B cell (primary cell): ENCODE measurements around the gene RPTOR. TPM values are rescaled to one million over a fixed set of nuclear protein-coding genes. Genes with fewer than 3 reads are reported as not detected.

ENCODE experiments used
- ATAC-seq: fragments of 200-7000 bp; cut with Tn5 transposase; one replicate; pipeline ENCODE4 v1.10.0; 2021; ENCODE audit warnings: low read depth, mild to moderate bottlenecking, moderate number of reproducible peaks, moderate library complexity
- CTCF ChIA-PET: fragments of 350-600 bp; sonication (Branson Sonifier 250); formaldehyde crosslinking; loops from one replicate; lab custom pipeline; 2021; ENCODE audit warnings: antibody characterized with exemption, inconsistent platforms; lab: Charles Lee
- POLR2A ChIA-PET: fragments of 350-600 bp; sonication (Branson Sonifier 250); formaldehyde crosslinking; loops from one replicate; lab custom pipeline; 2021; ENCODE audit warnings: antibody characterized with exemption; lab: Charles Lee
- DNase-seq: peaks from one replicate; pipeline ENCODE4 v3.0.0; 2013
- H2AFZ ChIP-seq: 2 replicates; pipeline ENCODE4 v1.6.1; 2012; ENCODE audit warnings: mild to moderate bottlenecking, low read depth, low read length; ENCODE audit not compliant: insufficient read depth, poor library complexity, severe bottlenecking
- H3K27ac ChIP-seq, 2 donors: 1 replicate in 1 of 2; 2 replicates in 1 of 2; pipeline ENCODE4 v1.5.1; 2012 to 2013; ENCODE audit warnings: low read length in 2 of 2, mild to moderate bottlenecking in 2 of 2, moderate library complexity in 1 of 2
- H3K27me3 ChIP-seq, 4 experiments: fragments of 200-600 bp in 1 of 4; sonication (generic) in 1 of 4; replicated peaks in 1 of 4; 1 replicate in 2 of 4; 2 replicates in 2 of 4; pipeline versions ENCODE4 v1.6.1 to v1.7.0; 2013 to 2016; ENCODE audit warnings: low read length in 3 of 4, mild to moderate bottlenecking in 2 of 4, mixed read lengths in 1 of 4, moderate library complexity in 1 of 4; ENCODE audit not compliant: insufficient read depth in 4 of 4, control insufficient read depth in 3 of 4; ENCODE audit errors: control extremely low read depth in 1 of 4
- H3K36me3 ChIP-seq, 2 experiments: replicated peaks in 1 of 2; 1 replicate in 1 of 2; 2 replicates in 1 of 2; pipeline versions ENCODE4 v1.6.1 to v1.7.1; 2013; ENCODE audit warnings: low read length in 1 of 2; ENCODE audit not compliant: insufficient read depth in 2 of 2, control insufficient read depth in 1 of 2; ENCODE audit errors: control extremely low read depth in 1 of 2, extremely low read depth in 1 of 2
- H3K4me1 ChIP-seq, 2 donors: fragments of 200-600 bp in 1 of 2; sonication (generic) in 1 of 2; 1 replicate in 1 of 2; 2 replicates in 1 of 2; pipeline versions ENCODE4 v1.5.1 to v1.6.1; 2013 to 2017; ENCODE audit warnings: low read length in 2 of 2; ENCODE audit not compliant: control insufficient read depth in 2 of 2, insufficient read depth in 2 of 2
- H3K4me2 ChIP-seq: replicated peaks from 2 replicates; pipeline ENCODE3; 2012; ENCODE audit warnings: mild to moderate bottlenecking, low read depth, low read length; ENCODE audit not compliant: poor library complexity, severe bottlenecking
- H3K4me3 ChIP-seq, 5 experiments: fragments of 200-600 bp in 1 of 5; sonication (generic) in 1 of 5; 1 replicate in 3 of 5; 2 replicates in 2 of 5; pipeline versions ENCODE4 v1.5.1 to v1.7.0; 2011 to 2016; ENCODE audit warnings: low read length in 4 of 5, mild to moderate bottlenecking in 4 of 5, low read depth in 2 of 5, control low read depth in 1 of 5, moderate library complexity in 1 of 5; ENCODE audit not compliant: insufficient read depth in 1 of 5; ENCODE audit errors: control extremely low read depth in 1 of 5, extremely low read depth in 1 of 5
- H3K79me2 ChIP-seq: fragments of 200-600 bp; sonication (generic); one replicate; pipeline ENCODE4 v1.6.0; 2016; ENCODE audit warnings: low read length; ENCODE audit not compliant: control insufficient read depth, insufficient read depth
- H3K9ac ChIP-seq: fragments of 200-600 bp; sonication (generic); 2 replicates; pipeline ENCODE4 v1.6.1; 2017; ENCODE audit warnings: mild to moderate bottlenecking, low read length, moderate library complexity
- H3K9me3 ChIP-seq, 3 donors: one replicate each; pipeline versions ENCODE4 v1.6.1 to v1.7.1; 2013; ENCODE audit warnings: low read length in 2 of 3; ENCODE audit not compliant: control insufficient read depth in 2 of 3, insufficient read depth in 1 of 3; ENCODE audit errors: control extremely low read depth in 1 of 3
- H4K20me1 ChIP-seq: 2 replicates; pipeline ENCODE4 v1.6.0; 2012; ENCODE audit warnings: mild to moderate bottlenecking, low read length; ENCODE audit not compliant: insufficient read depth, control insufficient read depth, poor library complexity, severe bottlenecking
- H3K27ac Mint-ChIP-seq: one replicate; pipeline ENCODE4 v1.8.0; 2021; ENCODE audit warnings: mixed read lengths
- H3K27me3 Mint-ChIP-seq: one replicate; pipeline ENCODE4 v1.8.0; 2021; ENCODE audit warnings: mixed read lengths
- H3K4me1 Mint-ChIP-seq: one replicate; pipeline ENCODE4 v1.8.0; 2021; ENCODE audit warnings: mixed read lengths
- H3K4me3 Mint-ChIP-seq: one replicate; pipeline ENCODE4 v1.8.0; 2021; ENCODE audit warnings: mixed read lengths
- H3K9me3 Mint-ChIP-seq: one replicate; pipeline ENCODE4 v1.8.0; 2022; ENCODE audit warnings: mixed read lengths; ENCODE audit not compliant: insufficient read depth
- EZH2 ChIP-seq: IDR thresholded peaks from 2 replicates; pipeline ENCODE4 v1.6.1; 2012; ENCODE audit warnings: borderline replicate concordance, low read depth, mild to moderate bottlenecking, moderate library complexity, low read length; ENCODE audit not compliant: insufficient read depth, poor library complexity, severe bottlenecking
- WGBS: methylation state at CpG from one replicate; pipeline ENCODE4 v1.1.5; 2013; ENCODE audit warnings: missing lambda C conversion rate; ENCODE audit not compliant: insufficient coverage; 5-methylcytosine and 5-hydroxymethylcytosine counted together
- intact Hi-C: fragments of 100-400 bp; cut with micrococcal nuclease; formaldehyde crosslinking; loops from one replicate; pipeline ENCODE4 v1.10.0; 2022
- polyA plus RNA-seq: library from polyadenylated mRNA; depleted of rRNA; stranded (reverse); fragments of >200 nt; gene quantifications from 2 replicates; pipeline ENCODE4 v1.2.3, GENCODE V29; 2012
- total RNA-seq, 2 donors: library from RNA; stranded (reverse); fragments of 120-200 nt in 1 of 2; gene quantifications; 1 replicate in 1 of 2; 2 replicates in 1 of 2; pipeline versions ENCODE4 v1.2.3 to v1.2.4, GENCODE V29; 2013 to 2022
- TF ChIP-seq, protein P1 (sequence below): fragments of 200-600 bp; IDR thresholded peaks from one replicate; pipeline ENCODE4 v1.8.0; 2022; ENCODE audit warnings: antibody characterized with exemption, mild to moderate bottlenecking

RPTOR gene
- total and polyA plus RNA-seq, 2 donors (not counting 1 experiment from before 2014, with no cell fraction given), result 13.4 to 58.8 TPM

- no peak for ATAC-seq
- Mint-ChIP-seq H3K27me3 (no peaks in the 10 kb centered on the region), H3K4me1 (peaks cover 13% of the 10 kb centered on the region), H3K9me3 (no peaks in the 10 kb centered on the region), H3K4me3 (no peak overlapping the region), H3K27ac (no peak overlapping the region)
- Histone ChIP-seq H3K27ac (no peak overlapping the region), H2AFZ (no peak overlapping the region), H3K4me1 (peaks cover 5 to 9% of the 10 kb centered on the region in 2 donors), H4K20me1 (no peaks in the 10 kb centered on the region), H3K27me3 (no peaks in the 10 kb centered on the region), H3K4me3 (no peak overlapping the region), H3K4me2 (no peak overlapping the region), H3K9ac (no peak overlapping the region), H3K79me2 (no peaks in the 10 kb centered on the region), H3K36me3 (peaks cover 0 to 13% of the 10 kb centered on the region in 2 experiments), H3K9me3 (no peaks in the 10 kb centered on the region)
- CTCF ChIA-PET, result no interaction called here
- POLR2A ChIA-PET, result no interaction called here
- 96% methylated on average over 11 of the region's 11 CpGs for whole genome bisulfite sequencing
- TF ChIP-seq, protein P1, sequence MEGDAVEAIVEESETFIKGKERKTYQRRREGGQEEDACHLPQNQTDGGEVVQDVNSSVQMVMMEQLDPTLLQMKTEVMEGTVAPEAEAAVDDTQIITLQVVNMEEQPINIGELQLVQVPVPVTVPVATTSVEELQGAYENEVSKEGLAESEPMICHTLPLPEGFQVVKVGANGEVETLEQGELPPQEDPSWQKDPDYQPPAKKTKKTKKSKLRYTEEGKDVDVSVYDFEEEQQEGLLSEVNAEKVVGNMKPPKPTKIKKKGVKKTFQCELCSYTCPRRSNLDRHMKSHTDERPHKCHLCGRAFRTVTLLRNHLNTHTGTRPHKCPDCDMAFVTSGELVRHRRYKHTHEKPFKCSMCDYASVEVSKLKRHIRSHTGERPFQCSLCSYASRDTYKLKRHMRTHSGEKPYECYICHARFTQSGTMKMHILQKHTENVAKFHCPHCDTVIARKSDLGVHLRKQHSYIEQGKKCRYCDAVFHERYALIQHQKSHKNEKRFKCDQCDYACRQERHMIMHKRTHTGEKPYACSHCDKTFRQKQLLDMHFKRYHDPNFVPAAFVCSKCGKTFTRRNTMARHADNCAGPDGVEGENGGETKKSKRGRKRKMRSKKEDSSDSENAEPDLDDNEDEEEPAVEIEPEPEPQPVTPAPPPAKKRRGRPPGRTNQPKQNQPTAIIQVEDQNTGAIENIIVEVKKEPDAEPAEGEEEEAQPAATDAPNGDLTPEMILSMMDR, result no peak
- TF ChIP-seq EZH2, result no peak
- intact Hi-C loops, result no loop called here
- no peak for DNase-seq
These were observed 307.9 kb downstream of the RPTOR start for GRCh38 chr17:80852476-80853015.

GRCh38 chr17:80853076-80853475 lies 308.4 kb downstream of the RPTOR start:
- Histone ChIP-seq H3K36me3 (peaks cover 0 to 14% of the 10 kb centered on the region in 2 experiments), H3K79me2 (no peaks in the 10 kb centered on the region), H3K27ac (no peak overlapping the region), H3K9me3 (no peaks in the 10 kb centered on the region), H3K4me3 (no peak overlapping the region), H3K4me2 (no peak overlapping the region), H3K9ac (no peak overlapping the region), H3K4me1 (peaks cover 0 to 4% of the 10 kb centered on the region in 2 donors), H2AFZ (no peak overlapping the region), H3K27me3 (no peaks in the 10 kb centered on the region), H4K20me1 (no peaks in the 10 kb centered on the region)
- ChIA-PET CTCF (no interaction called here), POLR2A (no interaction called here)
- Mint-ChIP-seq H3K4me1 (peaks cover 8% of the 10 kb centered on the region), H3K27ac (no peak overlapping the region), H3K27me3 (no peaks in the 10 kb centered on the region), H3K4me3 (no peak overlapping the region), H3K9me3 (no peaks in the 10 kb centered on the region)
- ATAC-seq (no peak), DNase-seq (no peak)
- WGBS, result 83% methylated on average over 11 of the region's 16 CpGs
- TF ChIP-seq EZH2, result no peak
- TF ChIP-seq, protein P1, result no peak
- intact Hi-C loops, result no loop called here
